ENCODE measurements around the gene GALNT9.

DNA sequence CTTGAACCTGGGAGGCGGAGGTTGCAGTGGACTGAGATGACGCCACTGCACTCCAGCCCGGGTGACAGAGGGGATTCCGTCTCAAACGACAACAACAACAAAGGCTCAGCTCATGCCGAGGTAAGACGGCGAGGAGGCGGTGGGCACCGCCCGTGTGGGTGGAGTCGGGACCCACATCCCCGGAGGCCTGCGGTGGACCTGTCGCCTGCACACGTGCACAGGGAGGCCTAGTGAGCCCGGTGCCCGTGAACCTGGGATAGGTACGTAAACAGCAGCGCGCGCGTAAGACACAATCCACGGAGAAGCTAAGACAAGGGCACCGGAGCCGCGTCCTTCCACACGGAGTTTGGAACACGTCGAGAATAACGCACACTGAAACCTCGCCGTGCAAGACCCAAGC is 78.7 kb downstream of the GALNT9 start:
- TF ChIP-seq, protein P1, sequence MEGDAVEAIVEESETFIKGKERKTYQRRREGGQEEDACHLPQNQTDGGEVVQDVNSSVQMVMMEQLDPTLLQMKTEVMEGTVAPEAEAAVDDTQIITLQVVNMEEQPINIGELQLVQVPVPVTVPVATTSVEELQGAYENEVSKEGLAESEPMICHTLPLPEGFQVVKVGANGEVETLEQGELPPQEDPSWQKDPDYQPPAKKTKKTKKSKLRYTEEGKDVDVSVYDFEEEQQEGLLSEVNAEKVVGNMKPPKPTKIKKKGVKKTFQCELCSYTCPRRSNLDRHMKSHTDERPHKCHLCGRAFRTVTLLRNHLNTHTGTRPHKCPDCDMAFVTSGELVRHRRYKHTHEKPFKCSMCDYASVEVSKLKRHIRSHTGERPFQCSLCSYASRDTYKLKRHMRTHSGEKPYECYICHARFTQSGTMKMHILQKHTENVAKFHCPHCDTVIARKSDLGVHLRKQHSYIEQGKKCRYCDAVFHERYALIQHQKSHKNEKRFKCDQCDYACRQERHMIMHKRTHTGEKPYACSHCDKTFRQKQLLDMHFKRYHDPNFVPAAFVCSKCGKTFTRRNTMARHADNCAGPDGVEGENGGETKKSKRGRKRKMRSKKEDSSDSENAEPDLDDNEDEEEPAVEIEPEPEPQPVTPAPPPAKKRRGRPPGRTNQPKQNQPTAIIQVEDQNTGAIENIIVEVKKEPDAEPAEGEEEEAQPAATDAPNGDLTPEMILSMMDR (IDR thresholded peaks at IDR 0.05 in 8 of 11, conservative IDR thresholded peaks at IDR 0.05 in 3 of 11), result no peak
- no peak for TF ChIP-seq POLR2AphosphoS5 (IDR thresholded peaks at IDR 0.05)
- no peak for TF ChIP-seq POLR2A (IDR thresholded peaks at IDR 0.05)
